Smooth muscle cell (in vitro differentiated cells): ENCODE data around the gene DCAF5. TPM values are rescaled to one million over a fixed set of nuclear protein-coding genes. Genes with fewer than 3 reads are reported as not detected.
A peak's percentile ranks its signal among the peaks of the same experiment; 100 is the strongest.

Experiments used
- DNase-seq: peaks from one replicate; lab custom pipeline; 2025; ENCODE audit not compliant: unreplicated experiment; lab: John Stamatoyannopoulos, UW
- H2AFZ ChIP-seq: fragments of 200-600 bp; sonication (generic); 2 replicates; pipeline ENCODE4 v1.6.0; 2016; ENCODE audit warnings: antibody characterized with exemption, low read depth, mild to moderate bottlenecking
- H3F3A ChIP-seq: fragments of 200-600 bp; sonication (generic); 2 replicates; pipeline ENCODE4 v1.6.0; 2017; ENCODE audit warnings: antibody characterized with exemption, low read depth
- H3K27ac ChIP-seq: fragments of 200-600 bp; sonication (generic); 2 replicates; pipeline ENCODE4 v1.5.1; 2016; ENCODE audit warnings: low read depth, mild to moderate bottlenecking
- H3K27me3 ChIP-seq: fragments of 200-600 bp; sonication (generic); 2 replicates; pipeline ENCODE4 v1.6.1; 2016; ENCODE audit warnings: low read depth, mild to moderate bottlenecking
- H3K36me3 ChIP-seq: fragments of 200-600 bp; sonication (generic); 2 replicates; pipeline ENCODE4 v1.5.1; 2016; ENCODE audit warnings: low read depth
- H3K4me1 ChIP-seq: fragments of 200-600 bp; sonication (generic); 2 replicates; pipeline ENCODE4 v1.5.1; 2016; ENCODE audit warnings: low read depth
- H3K4me2 ChIP-seq: fragments of 200-600 bp; sonication (generic); 2 replicates; pipeline ENCODE4 v1.6.0; 2016; ENCODE audit warnings: mild to moderate bottlenecking
- H3K4me3 ChIP-seq: fragments of 200-600 bp; sonication (generic); 2 replicates; pipeline ENCODE4 v1.5.1; 2016; ENCODE audit warnings: mild to moderate bottlenecking
- H3K79me2 ChIP-seq: fragments of 200-600 bp; sonication (generic); 2 replicates; pipeline ENCODE4 v1.6.0; 2016; ENCODE audit warnings: low read depth, mild to moderate bottlenecking
- H3K9ac ChIP-seq: fragments of 200-600 bp; sonication (generic); 2 replicates; pipeline ENCODE4 v1.6.0; 2016; ENCODE audit warnings: low read depth
- H3K9me3 ChIP-seq: fragments of 200-600 bp; sonication (generic); replicated peaks from 2 replicates; pipeline ENCODE4 v1.5.1; 2016; ENCODE audit warnings: low read depth
- H4K20me1 ChIP-seq: fragments of 200-600 bp; sonication (generic); 2 replicates; pipeline ENCODE4 v1.6.0; 2016; ENCODE audit warnings: low read depth
- WGBS: methylation state at CpG from one replicate; pipeline ENCODE4 v1.1.7; 2016; ENCODE audit warnings: low lambda C conversion rate; 5-methylcytosine and 5-hydroxymethylcytosine counted together
- polyA plus RNA-seq: library from polyadenylated mRNA; unstranded; fragments of >200 nt; fragmentation: Nextera tagmentation; extraction: Ambion mirVana; gene quantifications from 2 replicates; pipeline ENCODE4 v1.2.1, GENCODE V29; 2016
- total RNA-seq: library from RNA; depleted of rRNA; stranded (reverse); fragments of >200 nt; gene quantifications from 2 replicates; pipeline ENCODE4 v1.2.3, GENCODE V29; 2014
- TF ChIP-seq, protein P1 (sequence below): fragments of 200-600 bp; sonication (generic); IDR thresholded peaks from 2 replicates; pipeline ENCODE4 v1.5.1; 2017; ENCODE audit warnings: borderline replicate concordance, mild to moderate bottlenecking, antibody characterized with exemption; ENCODE audit not compliant: insufficient read depth, poor library complexity, severe bottlenecking

DCAF5 gene
- total and polyA plus RNA-seq, 2 experiments from 2014 or later, result 23.0 to 45.4 TPM

DNA sequence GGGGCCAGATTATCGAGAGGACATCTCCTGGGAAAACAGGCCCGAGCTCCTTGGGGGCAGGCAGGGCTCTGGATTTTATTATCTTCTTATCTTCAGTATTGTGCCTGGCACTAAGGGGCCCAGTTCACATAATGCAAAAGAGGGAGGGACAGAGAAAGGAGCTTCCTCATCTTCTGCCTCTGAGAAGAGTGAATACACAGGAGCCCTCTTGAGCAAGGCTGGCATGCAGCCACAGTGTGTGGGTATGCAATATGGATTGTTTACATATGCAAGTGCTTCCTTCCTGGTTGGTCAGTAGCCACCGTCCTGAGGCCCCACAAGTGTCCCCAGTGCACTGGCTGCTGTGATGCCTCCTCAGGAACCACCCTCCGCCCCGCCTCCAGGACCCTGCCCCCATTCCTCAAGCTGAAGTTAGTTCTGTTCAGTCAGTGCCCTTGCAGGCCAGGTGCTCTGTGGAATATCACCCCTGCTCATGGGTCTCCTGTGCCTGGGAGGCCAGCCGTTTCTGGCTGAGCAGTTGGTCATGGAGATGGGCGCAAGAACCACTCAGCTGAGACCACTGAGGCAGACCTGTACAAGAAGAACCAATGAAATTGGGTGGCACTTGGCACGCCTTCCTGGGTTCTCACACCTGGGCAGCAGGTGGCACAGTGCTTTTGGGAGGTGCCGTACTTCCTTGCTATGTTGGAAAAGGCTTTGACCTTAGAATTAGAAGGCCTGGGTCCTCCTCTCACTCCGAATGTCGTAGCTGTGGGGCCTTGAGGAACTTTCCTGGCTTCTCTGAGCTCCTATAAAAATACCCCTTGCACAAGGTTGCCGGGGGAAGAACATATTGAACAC is 138.8 kb downstream of the DCAF5 start:
- H3K9ac ChIP-seq, result no peak overlapping the region
- H3K27me3 ChIP-seq, result no peaks in the 10 kb centered on the region
- H3K36me3 ChIP-seq, result no peaks in the 10 kb centered on the region
- 71% methylated on average over 12 of the region's 12 CpGs for WGBS
- peaks cover 9% of the 10 kb centered on the region for H3K4me1 ChIP-seq
- DNase-seq, result no peak
- H4K20me1 ChIP-seq, result no peaks in the 10 kb centered on the region
- no peak overlapping the region for H3K4me3 ChIP-seq
- no peak overlapping the region for H3K4me2 ChIP-seq
- no peaks in the 10 kb centered on the region for H3K9me3 ChIP-seq
- TF ChIP-seq, protein P1, sequence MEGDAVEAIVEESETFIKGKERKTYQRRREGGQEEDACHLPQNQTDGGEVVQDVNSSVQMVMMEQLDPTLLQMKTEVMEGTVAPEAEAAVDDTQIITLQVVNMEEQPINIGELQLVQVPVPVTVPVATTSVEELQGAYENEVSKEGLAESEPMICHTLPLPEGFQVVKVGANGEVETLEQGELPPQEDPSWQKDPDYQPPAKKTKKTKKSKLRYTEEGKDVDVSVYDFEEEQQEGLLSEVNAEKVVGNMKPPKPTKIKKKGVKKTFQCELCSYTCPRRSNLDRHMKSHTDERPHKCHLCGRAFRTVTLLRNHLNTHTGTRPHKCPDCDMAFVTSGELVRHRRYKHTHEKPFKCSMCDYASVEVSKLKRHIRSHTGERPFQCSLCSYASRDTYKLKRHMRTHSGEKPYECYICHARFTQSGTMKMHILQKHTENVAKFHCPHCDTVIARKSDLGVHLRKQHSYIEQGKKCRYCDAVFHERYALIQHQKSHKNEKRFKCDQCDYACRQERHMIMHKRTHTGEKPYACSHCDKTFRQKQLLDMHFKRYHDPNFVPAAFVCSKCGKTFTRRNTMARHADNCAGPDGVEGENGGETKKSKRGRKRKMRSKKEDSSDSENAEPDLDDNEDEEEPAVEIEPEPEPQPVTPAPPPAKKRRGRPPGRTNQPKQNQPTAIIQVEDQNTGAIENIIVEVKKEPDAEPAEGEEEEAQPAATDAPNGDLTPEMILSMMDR, result no peak
- H3K27ac ChIP-seq, result peak overlapping the region; percentile 67
- no peaks in the 10 kb centered on the region for H3K79me2 ChIP-seq
- no peak overlapping the region for H2AFZ ChIP-seq
- peaks cover 2% of the 10 kb centered on the region for H3F3A ChIP-seq

DNA sequence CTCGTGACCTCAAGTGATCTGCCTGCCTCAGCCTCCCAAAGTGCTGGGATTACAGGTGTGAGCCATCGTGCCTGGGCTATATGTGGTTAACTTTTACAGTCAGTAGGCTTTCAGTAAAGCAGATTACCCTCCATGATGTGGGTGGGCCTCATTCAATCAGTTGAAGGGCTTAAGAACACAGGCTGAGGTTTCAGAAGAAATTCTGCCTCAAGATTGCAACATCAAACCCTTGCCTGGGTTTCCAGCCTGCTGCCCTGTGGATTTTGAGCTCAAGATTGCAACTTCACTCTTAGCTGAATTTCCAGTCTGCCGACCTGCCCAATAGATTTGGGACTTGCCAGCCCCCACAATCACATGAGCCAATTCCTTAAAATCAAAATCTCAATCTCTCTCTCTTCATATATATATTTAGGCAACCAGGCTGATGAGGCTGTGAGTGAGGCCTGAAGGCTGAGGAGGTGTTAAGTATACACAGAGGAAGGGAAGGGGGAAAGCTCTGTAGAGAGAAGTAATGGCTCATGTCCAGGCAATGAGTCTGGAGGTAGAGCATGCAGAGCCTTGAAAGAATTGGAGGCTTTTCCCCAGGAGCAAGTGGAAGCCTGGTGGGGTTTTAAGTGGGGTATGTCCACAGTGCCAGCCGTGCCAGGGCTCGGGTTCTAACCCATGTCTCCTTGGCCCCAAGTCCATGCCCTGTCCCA is 140.5 kb downstream of the DCAF5 start:
- H3K79me2 ChIP-seq, result no peaks in the 10 kb centered on the region
- no peaks in the 10 kb centered on the region for H3K27me3 ChIP-seq
- H3K4me1 ChIP-seq, result peaks cover 15% of the 10 kb centered on the region
- TF ChIP-seq, protein P1, result no peak
- DNase-seq, result no peak
- H3K27ac ChIP-seq, result peak overlapping the region; percentile 38
- H3K9ac ChIP-seq, result no peak overlapping the region
- no peaks in the 10 kb centered on the region for H3K9me3 ChIP-seq
- H3K4me3 ChIP-seq, result no peak overlapping the region
- 67% methylated on average over 5 of the region's 5 CpGs for WGBS
- peaks cover 5% of the 10 kb centered on the region for H3F3A ChIP-seq
- H3K4me2 ChIP-seq, result no peak overlapping the region
- H4K20me1 ChIP-seq, result no peaks in the 10 kb centered on the region
- no peak overlapping the region for H2AFZ ChIP-seq
- no peaks in the 10 kb centered on the region for H3K36me3 ChIP-seq

DNA sequence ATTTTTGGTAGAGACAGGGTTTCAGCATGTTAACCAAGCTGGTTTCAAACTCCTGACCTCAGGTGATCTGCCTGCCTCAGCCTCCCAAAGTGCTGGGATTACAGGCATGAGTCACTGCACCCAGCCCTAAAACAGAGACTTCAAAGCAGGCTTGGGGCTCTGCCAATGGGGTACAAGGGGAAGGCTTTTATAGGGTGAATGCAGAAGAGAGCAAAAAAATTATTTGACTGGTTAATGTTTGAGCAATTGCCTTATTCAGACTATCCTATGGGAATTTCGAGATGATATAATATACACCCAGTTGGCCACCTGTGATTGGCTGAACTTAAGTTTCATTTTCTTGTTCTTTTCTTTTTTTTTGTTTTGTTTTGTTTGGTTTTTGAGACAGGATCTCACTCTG is 142.3 kb downstream of the DCAF5 start:
- Histone ChIP-seq H2AFZ (no peak overlapping the region), H3K27me3 (no peaks in the 10 kb centered on the region), H3K4me1 (peaks cover 15% of the 10 kb centered on the region), H3K9me3 (no peaks in the 10 kb centered on the region), H3K79me2 (no peaks in the 10 kb centered on the region), H3K9ac (no peak overlapping the region), H3K36me3 (no peaks in the 10 kb centered on the region), H3F3A (peaks cover 5% of the 10 kb centered on the region), H4K20me1 (no peaks in the 10 kb centered on the region), H3K4me3 (no peak overlapping the region), H3K4me2 (no peak overlapping the region), H3K27ac (no peak overlapping the region)
- no peak for DNase-seq
- WGBS, result 96% methylated on average over 1 of the region's 1 CpG
- TF ChIP-seq, protein P1, result no peak
